ENCODE results near the gene NSD1.
A peak's percentile ranks its signal among the peaks of the same experiment; 100 is the strongest.
"Not testable (repeated sequence)": the region's sequence is repeated elsewhere in the genome, so short reads cannot be mapped to it uniquely, and the experiment has no call there.

Gene NSD1

DNA sequence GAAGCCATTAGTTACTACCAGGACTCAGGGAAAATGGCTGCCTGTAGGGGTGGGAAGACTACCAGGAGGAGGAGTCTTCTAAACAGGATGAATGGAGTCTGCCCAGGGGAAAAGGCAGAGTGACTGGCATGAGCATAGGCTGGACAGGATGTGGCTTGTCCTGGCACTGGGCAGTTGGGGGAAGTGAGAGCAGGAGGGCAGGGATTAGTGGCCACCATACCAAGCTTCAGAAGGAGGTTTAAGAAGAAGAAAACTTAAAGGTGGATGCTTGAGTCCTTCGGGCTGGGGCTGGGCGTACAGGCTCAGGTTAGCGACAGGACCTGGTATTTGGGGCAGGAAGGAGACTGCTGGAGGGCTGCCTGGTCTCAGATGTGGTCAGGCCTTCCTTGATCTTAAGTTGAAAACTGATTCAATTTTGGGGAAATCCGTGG is 5.0 kb upstream of the NSD1 start:
- no peak for DNase-seq (ENCODE audit: low spot score)

- no peak for DNase-seq (ENCODE audit: low spot score)
Observed at GRCh38 chr5:177130211-177131018, 3.2 kb upstream of the NSD1 start.

- no peak for DNase-seq (ENCODE audit: low spot score)
Observed at GRCh38 chr5:177131019-177131320, 2.6 kb upstream of the NSD1 start.

- DNase-seq (ENCODE audit: low spot score) = no peak
Observed at GRCh38 chr5:177131352-177132135, 2.0 kb upstream of the NSD1 start.

- DNase-seq (ENCODE audit: low spot score) = no peak
Observed at GRCh38 chr5:177132136-177133095, 1.2 kb upstream of the NSD1 start.

GRCh38 chr5:177133853-177134696 is 502 bp downstream of the NSD1 start:
- peak; percentile 67 for DNase-seq (ENCODE audit: low spot score)

DNA sequence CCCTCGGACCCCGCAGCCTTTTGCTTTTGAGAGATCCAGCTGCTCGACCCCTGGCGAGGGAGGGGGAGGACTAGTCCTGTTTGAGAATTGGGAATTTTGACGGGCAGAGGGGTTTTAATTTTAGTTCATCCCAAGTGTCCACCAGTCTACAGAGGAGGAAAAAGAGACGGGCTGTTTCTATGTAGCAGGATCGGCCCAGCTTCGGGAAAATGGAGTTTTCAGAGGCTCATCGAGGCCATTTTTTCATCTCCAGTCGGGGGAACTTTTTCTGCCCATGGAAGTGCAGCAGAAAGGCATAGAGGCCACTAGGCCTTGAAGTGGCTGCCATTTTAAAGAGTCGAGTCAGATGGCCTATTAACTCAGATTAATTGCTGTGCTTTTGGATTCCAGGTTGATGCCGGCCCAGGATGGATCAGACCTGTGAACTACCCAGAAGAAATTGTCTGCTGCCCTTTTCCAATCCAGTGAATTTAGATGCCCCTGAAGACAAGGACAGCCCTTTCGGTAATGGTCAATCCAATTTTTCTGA is 1.2 kb downstream of the NSD1 start:
- no peak for DNase-seq (ENCODE audit: low spot score)

- no peak for DNase-seq (ENCODE audit: low spot score)
Observed at GRCh38 chr5:177140312-177140711, 6.7 kb downstream of the NSD1 start.

- DNase-seq (ENCODE audit: low spot score) = no peak
Observed at GRCh38 chr5:177141496-177141895, 7.9 kb downstream of the NSD1 start.

- no peak for DNase-seq (ENCODE audit: low spot score)
Observed at GRCh38 chr5:177142098-177142611, 8.6 kb downstream of the NSD1 start.

GRCh38 chr5:177142778-177143177 is 9.2 kb downstream of the NSD1 start:
- DNase-seq (ENCODE audit: low spot score) = no peak

GRCh38 chr5:177146891-177147638 is 13.5 kb downstream of the NSD1 start:
- DNase-seq (ENCODE audit: low spot score) = no peak

GRCh38 chr5:177150061-177150460 is 16.5 kb downstream of the NSD1 start:
- not testable (repeated sequence) for DNase-seq (ENCODE audit: low spot score)

DNA sequence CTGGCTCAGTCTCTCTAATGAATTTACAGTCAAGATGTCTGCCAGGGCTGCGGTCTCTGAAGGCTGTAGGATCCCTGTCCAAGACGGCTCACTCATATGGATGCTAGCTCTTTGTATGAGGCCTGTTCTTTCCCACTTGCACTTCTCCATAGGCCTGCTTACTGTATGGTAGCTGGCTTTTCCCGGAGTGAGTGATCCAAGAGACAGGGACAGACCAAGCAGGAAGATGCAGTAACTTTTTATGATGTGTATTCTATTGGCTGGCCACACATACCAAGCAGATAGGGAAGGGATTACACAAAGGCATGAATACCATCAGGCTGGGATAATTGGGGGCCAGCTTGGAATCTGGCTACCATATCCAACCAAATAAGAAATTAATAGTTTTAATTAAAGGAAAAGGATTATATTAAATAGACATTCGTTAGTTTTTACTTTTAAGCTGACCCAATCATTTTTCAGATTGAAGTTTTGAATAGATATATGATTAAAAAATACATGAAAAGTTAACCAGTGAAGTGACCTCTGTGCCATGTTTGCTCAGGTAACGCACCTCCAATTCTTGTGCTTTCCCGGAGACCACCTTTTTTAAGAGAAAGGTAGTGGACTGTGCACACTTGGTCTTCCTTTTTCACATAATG is 20.6 kb downstream of the NSD1 start:
- DNase-seq (ENCODE audit: low spot score) = no peak

- DNase-seq (ENCODE audit: low spot score) = no peak
Observed at GRCh38 chr5:177162379-177162778, 28.8 kb downstream of the NSD1 start.

DNA sequence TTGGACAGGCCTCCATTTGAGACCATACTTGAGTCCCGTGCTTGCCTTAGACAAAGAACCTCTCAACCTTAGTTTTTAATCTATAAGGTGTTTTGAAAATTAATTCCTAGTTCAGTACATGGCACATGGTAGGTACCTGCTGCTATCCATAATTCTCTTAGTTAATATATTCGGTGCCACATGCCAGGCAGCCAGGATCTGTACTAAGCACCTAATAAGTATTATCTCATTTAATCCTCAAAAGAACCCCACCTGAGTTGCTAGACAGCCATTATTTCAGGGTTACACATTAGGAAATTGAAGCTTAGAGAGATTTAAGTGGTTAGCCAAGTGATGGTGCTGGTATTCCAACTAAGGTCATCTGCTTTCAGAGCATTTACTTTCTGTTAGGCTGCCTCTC is 29.9 kb downstream of the NSD1 start:
- DNase-seq (ENCODE audit: low spot score) = no peak

- DNase-seq (ENCODE audit: low spot score) = no peak
Observed at GRCh38 chr5:177169271-177169670, 35.7 kb downstream of the NSD1 start.

- no peak for DNase-seq (ENCODE audit: low spot score)
Observed at GRCh38 chr5:177171961-177172360, 38.4 kb downstream of the NSD1 start.

GRCh38 chr5:177175336-177175735 is 41.8 kb downstream of the NSD1 start:
- no peak for DNase-seq (ENCODE audit: low spot score)

Data from HuH-7.5 (cell line).